ENCODE results near the gene GDPGP1. TPM values are rescaled to one million over a fixed set of nuclear protein-coding genes. Genes with fewer than 3 reads are reported as not detected.

GDPGP1 gene
- total RNA-seq, 2 donors from 2014 or later = 5.0 to 23.4 TPM

GRCh38 chr15:90222547-90222946, 11.5 kb upstream of the GDPGP1 start:
- ATAC-seq (ENCODE audit: insufficient number of reproducible peaks, low FRiP score, low read depth) (no peak), DNase-seq (ENCODE audit: low spot score) (no peak)
- no peak for TF ChIP-seq CTCF (IDR thresholded peaks at IDR 0.05)
- Histone ChIP-seq H3K36me3 (peaks cover 38% of the 10 kb centered on the region), H3K4me3 (no peak overlapping the region), H3K4me1 (ENCODE audit: control insufficient read depth in 1 of 2, low read depth in 2 of 2) (peaks cover 3 to 11% of the 10 kb centered on the region in 2 donors), H3K27ac (no peak overlapping the region), H3K27me3 (replicated peaks; ENCODE audit: insufficient read depth) (no peaks in the 10 kb centered on the region), H3K9me3 (no peaks in the 10 kb centered on the region)

- TF ChIP-seq CTCF (IDR thresholded peaks at IDR 0.05) = no peak
- ATAC-seq (ENCODE audit: insufficient number of reproducible peaks, low FRiP score, low read depth) = no peak
Observed at GRCh38 chr15:90223441-90224165, 10.4 kb upstream of the GDPGP1 start.

GRCh38 chr15:90225047-90225446, 9.0 kb upstream of the GDPGP1 start:
- Histone ChIP-seq H3K4me1 (ENCODE audit: control insufficient read depth in 1 of 2, low read depth in 2 of 2) (peaks cover 3 to 13% of the 10 kb centered on the region in 2 donors), H3K9me3 (no peaks in the 10 kb centered on the region), H3K4me3 (no peak overlapping the region), H3K27me3 (replicated peaks; ENCODE audit: insufficient read depth) (no peaks in the 10 kb centered on the region), H3K36me3 (peaks cover 58% of the 10 kb centered on the region), H3K27ac (no peak overlapping the region)
- DNase-seq (ENCODE audit: low spot score) = no peak
- no peak for TF ChIP-seq CTCF (IDR thresholded peaks at IDR 0.05)
- ATAC-seq (ENCODE audit: insufficient number of reproducible peaks, low FRiP score, low read depth) = no peak

More at GRCh38 chr15:90223441-90224165, 10.4 kb upstream of the GDPGP1 start:
- Histone ChIP-seq H3K4me1 (ENCODE audit: control insufficient read depth in 1 of 2, low read depth in 2 of 2) (peaks cover 3 to 11% of the 10 kb centered on the region in 2 donors), H3K4me3 (no peak overlapping the region), H3K36me3 (peaks cover 46% of the 10 kb centered on the region), H3K27me3 (replicated peaks; ENCODE audit: insufficient read depth) (no peaks in the 10 kb centered on the region), H3K27ac (no peak overlapping the region), H3K9me3 (no peaks in the 10 kb centered on the region)
- DNase-seq (ENCODE audit: low spot score) = no peak

GRCh38 chr15:90225504-90226234, 8.3 kb upstream of the GDPGP1 start:
- H3K36me3 ChIP-seq = peaks cover 61% of the 10 kb centered on the region
- no peak for TF ChIP-seq CTCF (IDR thresholded peaks at IDR 0.05)
- H3K27ac ChIP-seq = no peak overlapping the region
- peaks cover 5 to 18% of the 10 kb centered on the region in 2 donors for H3K4me1 ChIP-seq (ENCODE audit: control insufficient read depth in 1 of 2, low read depth in 2 of 2)
- no peaks in the 10 kb centered on the region for H3K27me3 ChIP-seq (replicated peaks; ENCODE audit: insufficient read depth)
- no peak for ATAC-seq (ENCODE audit: insufficient number of reproducible peaks, low FRiP score, low read depth)
- no peak for DNase-seq (ENCODE audit: low spot score)
- no peak overlapping the region for H3K4me3 ChIP-seq
- no peaks in the 10 kb centered on the region for H3K9me3 ChIP-seq

GRCh38 chr15:90227336-90227735, 6.7 kb upstream of the GDPGP1 start:
- DNase-seq (ENCODE audit: low spot score) = no peak

More at GRCh38 chr15:90227336-90227735, 6.7 kb upstream of the GDPGP1 start:
- Histone ChIP-seq H3K9me3 (no peaks in the 10 kb centered on the region), H3K27me3 (replicated peaks; ENCODE audit: insufficient read depth) (no peaks in the 10 kb centered on the region), H3K36me3 (peaks cover 62% of the 10 kb centered on the region), H3K4me1 (ENCODE audit: control insufficient read depth in 1 of 2, low read depth in 2 of 2) (peaks cover 14 to 24% of the 10 kb centered on the region in 2 donors), H3K4me3 (no peak overlapping the region), H3K27ac (no peak overlapping the region)
- no peak for ATAC-seq (ENCODE audit: insufficient number of reproducible peaks, low FRiP score, low read depth)
- no peak for TF ChIP-seq CTCF (IDR thresholded peaks at IDR 0.05)
